ENCODE results near the gene FADS1.

Gene FADS1

GRCh38 chr11:61795459-61795858 is 21.3 kb downstream of the FADS1 start:
- no peak for DNase-seq (ENCODE audit: low spot score)

- no peak for DNase-seq (ENCODE audit: low spot score)
Observed at GRCh38 chr11:61794579-61794978, 22.2 kb downstream of the FADS1 start.

- DNase-seq (ENCODE audit: low spot score) = no peak
Observed at GRCh38 chr11:61793829-61794204, 23.0 kb downstream of the FADS1 start.

DNA sequence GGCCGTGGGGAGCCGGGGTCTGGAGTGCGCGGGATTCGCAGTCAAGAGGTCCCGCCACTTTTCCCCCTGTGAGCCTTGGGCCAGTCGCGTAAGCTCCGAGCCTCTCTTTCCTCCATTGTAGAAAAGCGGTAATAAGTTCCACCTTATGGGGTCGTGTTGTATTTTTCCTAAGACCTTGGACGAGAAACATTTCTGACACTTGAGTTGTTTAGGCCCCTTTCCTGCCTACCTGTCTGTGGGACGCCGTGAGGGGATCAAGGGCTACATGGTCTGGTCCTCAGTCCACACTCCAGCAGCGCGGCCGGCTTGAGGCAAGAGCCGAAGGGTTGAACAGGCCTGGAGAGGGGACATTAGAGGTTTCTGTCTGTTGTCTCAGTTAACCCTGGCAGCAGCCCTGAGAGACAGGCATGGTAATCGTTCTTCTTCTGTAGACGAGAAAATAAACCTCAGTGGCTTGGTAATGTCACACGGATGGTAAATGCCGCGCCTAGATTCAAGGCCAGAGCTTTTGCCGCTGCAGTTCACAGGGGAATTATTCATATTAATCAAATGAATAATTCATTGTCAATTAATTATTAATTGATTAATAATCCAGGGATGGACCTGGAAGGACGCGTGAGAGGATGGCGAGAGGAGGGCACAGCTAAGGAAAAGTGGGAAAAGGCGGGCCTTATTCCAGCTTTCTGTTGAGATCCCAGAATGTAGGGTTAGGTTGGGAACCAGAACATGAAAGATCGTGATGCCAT is 23.5 kb downstream of the FADS1 start:
- no peak for DNase-seq (ENCODE audit: low spot score)

- DNase-seq (ENCODE audit: low spot score) = peak; percentile 91
Observed at GRCh38 chr11:61792310-61793082, 24.3 kb downstream of the FADS1 start, which contains the start of the genes FEN1 and TMEM258. Gene FEN1 (plus strand): TSS chr11:61792911. CDS start chr11:61795362, 2,451 bp downstream. Gene TMEM258 (minus strand): TSS chr11:61792599. CDS start chr11:61792558, 41 bp downstream.

GRCh38 chr11:61791737-61792309 is 25.0 kb downstream of the FADS1 start:
- peak; percentile 57 for DNase-seq (ENCODE audit: low spot score)

- DNase-seq (ENCODE audit: low spot score) = peak; percentile 15
Observed at GRCh38 chr11:61787928-61788491, 28.8 kb downstream of the FADS1 start.

- no peak for DNase-seq (ENCODE audit: low spot score)
Observed at GRCh38 chr11:61785837-61786402, 30.9 kb downstream of the FADS1 start.

DNA sequence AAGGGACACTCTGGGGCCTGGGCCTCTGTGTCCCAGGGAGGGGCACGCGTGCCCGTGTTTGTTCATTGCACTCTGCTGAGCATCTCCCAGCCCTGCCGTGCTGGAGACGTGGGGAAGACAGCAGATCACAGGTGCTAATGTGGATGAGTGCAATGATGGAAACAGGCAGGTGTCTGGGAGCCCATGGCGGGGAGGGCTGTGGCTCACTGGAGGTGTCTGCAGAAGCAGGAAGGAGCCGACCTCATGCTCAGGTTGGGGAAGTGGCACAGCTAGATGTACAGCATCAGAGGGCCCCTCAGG is 32.3 kb downstream of the FADS1 start:
- no peak for DNase-seq (ENCODE audit: low spot score)

- DNase-seq (ENCODE audit: low spot score) = no peak
Observed at GRCh38 chr11:61783717-61784505, 32.9 kb downstream of the FADS1 start.

GRCh38 chr11:61782841-61783240 is 34.0 kb downstream of the FADS1 start:
- no peak for DNase-seq (ENCODE audit: low spot score)

- DNase-seq (ENCODE audit: low spot score) = no peak
Observed at GRCh38 chr11:61782299-61782698, 34.5 kb downstream of the FADS1 start.

DNA sequence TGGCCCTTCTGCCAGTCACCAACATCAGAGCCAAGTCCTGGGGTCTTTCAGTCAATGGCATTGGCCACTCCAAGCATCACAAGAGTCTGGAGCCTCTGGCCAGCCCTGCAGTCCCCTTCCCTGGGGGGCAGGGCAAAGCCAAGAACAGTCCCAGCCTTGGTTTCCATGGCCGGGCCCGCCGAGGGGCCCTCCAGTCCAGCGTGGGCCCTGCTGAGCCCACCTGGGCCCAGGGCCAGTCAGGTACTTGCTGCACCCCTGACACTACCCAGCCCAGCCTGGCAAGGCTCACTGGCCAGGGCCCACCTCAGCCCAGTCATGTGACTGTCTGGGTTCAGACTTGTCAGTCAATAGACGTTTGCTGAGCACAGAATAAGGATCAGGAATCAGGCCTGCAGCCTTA is 35.2 kb downstream of the FADS1 start:
- no peak for DNase-seq (ENCODE audit: low spot score)

- no peak for DNase-seq (ENCODE audit: low spot score)
Observed at GRCh38 chr11:61780581-61781162, 36.1 kb downstream of the FADS1 start.

DNA sequence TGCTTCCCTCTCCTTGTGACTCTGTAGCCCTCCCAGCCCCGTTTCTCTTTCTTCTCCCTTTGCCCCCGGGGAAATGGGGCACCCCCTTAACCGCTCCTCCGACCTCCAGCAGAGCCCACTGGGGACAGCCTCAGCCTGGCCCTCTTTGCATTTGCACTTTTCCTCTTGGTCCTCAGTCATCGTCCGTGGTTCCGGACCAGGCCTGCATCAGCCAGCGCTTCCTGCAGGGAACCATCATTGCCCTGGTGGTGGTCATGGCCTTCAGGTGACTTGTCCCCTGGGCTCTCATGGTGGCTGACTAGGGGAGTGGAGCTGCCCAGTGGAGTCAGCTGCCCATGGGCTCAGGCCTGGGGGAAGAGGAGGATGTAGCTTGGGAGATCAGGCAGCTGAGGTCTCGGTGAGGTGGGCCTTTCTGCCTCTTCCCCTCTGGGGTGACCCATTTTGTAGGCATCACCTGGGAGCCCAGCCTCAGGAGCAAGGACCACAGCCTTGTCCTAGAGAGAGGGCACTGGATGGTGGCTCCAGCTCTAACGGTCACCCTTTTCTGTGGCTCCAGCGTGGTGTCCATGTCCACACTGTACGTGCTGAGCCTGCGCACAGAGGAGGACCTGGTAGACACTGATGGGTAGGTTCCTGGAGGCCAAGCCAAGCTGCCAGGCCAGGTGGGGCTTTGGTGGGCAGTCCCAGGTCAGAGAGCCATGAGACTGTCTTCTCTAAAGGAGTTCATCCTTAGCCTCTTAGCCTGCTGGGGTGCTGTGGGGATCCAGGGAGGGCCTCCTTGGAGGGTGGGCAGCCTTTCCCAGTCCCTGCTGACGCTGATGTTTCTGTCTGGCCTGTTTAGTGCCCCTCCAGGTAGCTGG is 36.9 kb downstream of the FADS1 start:
- no peak for DNase-seq (ENCODE audit: low spot score)

- DNase-seq (ENCODE audit: low spot score) = no peak
Observed at GRCh38 chr11:61778920-61779650, 37.7 kb downstream of the FADS1 start.

- no peak for DNase-seq (ENCODE audit: low spot score)
Observed at GRCh38 chr11:61778357-61778886, 38.4 kb downstream of the FADS1 start.

- DNase-seq (ENCODE audit: low spot score) = peak; percentile 42
Observed at GRCh38 chr11:61777234-61778090, 39.3 kb downstream of the FADS1 start.
